ENCODE measurements around the gene MAOA.

DNA sequence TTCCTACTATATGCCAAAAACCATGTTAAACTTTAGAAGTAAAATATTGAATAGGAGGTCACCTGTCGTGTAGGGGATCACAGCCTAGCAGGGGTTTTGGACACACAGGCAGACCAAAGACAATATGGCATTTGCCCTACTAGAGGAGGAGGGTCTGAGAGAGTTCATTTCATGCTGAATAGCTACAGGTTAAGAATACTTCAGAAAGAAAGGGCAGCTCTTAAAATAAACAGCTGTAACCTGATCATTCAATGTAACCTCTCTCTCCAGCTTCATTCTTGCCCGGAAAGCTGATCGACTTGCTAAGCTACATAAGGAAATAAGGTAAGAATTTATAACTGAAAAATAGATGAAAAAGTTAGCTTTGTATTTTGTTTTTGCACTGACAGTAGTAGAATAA lies 79.9 kb downstream of the MAOA start:
- TF ChIP-seq CTCF (IDR thresholded peaks at IDR 0.05; ENCODE audit: low read length) (no peak), EZH2 (IDR thresholded peaks at IDR 0.05; ENCODE audit: borderline replicate concordance, low read length) (no peak)
